HepG2 (cell line): ENCODE results near the gene WWC2. TPM values are rescaled to one million over a fixed set of nuclear protein-coding genes. Genes with fewer than 3 reads are reported as not detected.

Experiments
- ATAC-seq: fragments of 200-7000 bp; cut with Tn5 transposase; 3 replicates; pipeline ENCODE4 v1.9.1; 2020; ENCODE audit warnings: mild to moderate bottlenecking, moderate library complexity
- BruUV-seq: library from RNA; stranded (reverse); fragments of 400-500 nt; replicated peaks from 2 replicates; lab custom pipeline; 2021; lab: Mats Ljungman, UMichigan
- CTCF ChIA-PET: fragments of 300-600 bp; formaldehyde crosslinking; extraction: SDS; loops from one replicate; lab custom pipeline; 2021; ENCODE audit warnings: low total read pairs, inconsistent platforms, low intra/inter-chr PET ratio; lab: Yijun Ruan, JAX
- POLR2A ChIA-PET: fragments of 350-600 bp; sonication (Branson Sonifier 250); formaldehyde crosslinking; loops from one replicate; lab custom pipeline; 2020; ENCODE audit warnings: antibody characterized with exemption, inconsistent platforms; lab: Yijun Ruan, JAX
- DNase-seq: peaks from one replicate; pipeline ENCODE4 v3.0.0-alpha.2; 2015; ENCODE audit warnings: low spot score
- FAIRE-seq: peaks from 3 replicates; lab custom pipeline; 2011; peaks lifted over from hg19 to GRCh38; lab: Jason Lieb, UNC
- H2AFZ ChIP-seq: one replicate; pipeline ENCODE4 v1.6.1; 2011; ENCODE audit warnings: low read length, inconsistent platforms
- H3K27ac ChIP-seq: fragments of 300-600 bp; 3 replicates; pipeline ENCODE4 v1.8.0; 2011; ENCODE audit warnings: mixed run types, mild to moderate bottlenecking, mixed read lengths, low read length, inconsistent platforms; ENCODE audit not compliant: insufficient read depth; ENCODE audit errors: extremely low read length
- H3K27me3 ChIP-seq, 2 experiments: fragments of 200-600 bp in 1 of 2; 2 replicates in 1 of 2; 3 replicates in 1 of 2; pipeline versions ENCODE4 v1.6.0 to v1.8.0; 2011; ENCODE audit warnings: low read length in 2 of 2, mild to moderate bottlenecking in 2 of 2, moderate library complexity in 2 of 2, inconsistent platforms in 1 of 2; ENCODE audit not compliant: insufficient read depth in 2 of 2, control insufficient read depth in 1 of 2
- H3K36me3 ChIP-seq, 2 experiments: fragments of 200-600 bp in 1 of 2; replicated peaks in 1 of 2; 2 replicates in 1 of 2; 3 replicates in 1 of 2; pipeline versions ENCODE4 v1.5.1 to v1.8.0; 2011; ENCODE audit warnings: low read length in 2 of 2, inconsistent platforms in 1 of 2; ENCODE audit not compliant: insufficient read depth in 2 of 2, control insufficient read depth in 1 of 2
- H3K4me1 ChIP-seq: 2 replicates; pipeline ENCODE4 v1.5.1; 2012; ENCODE audit warnings: low read length, inconsistent platforms; ENCODE audit not compliant: insufficient read depth
- H3K4me2 ChIP-seq: 2 replicates; pipeline ENCODE4 v1.6.0; 2011; ENCODE audit warnings: low read depth, low read length, inconsistent platforms
- H3K4me3 ChIP-seq, 3 experiments: fragments of 200-600 bp in 1 of 3; sonication (generic), shearing (Covaris generic) in 1 of 3; replicated peaks in 1 of 3; 2 replicates each; pipeline ENCODE4 v1.5.1; 2011 to 2016; ENCODE audit warnings: low read length in 3 of 3, inconsistent platforms in 2 of 3, low read depth in 2 of 3, mild to moderate bottlenecking in 2 of 3, control low read depth in 1 of 3, mixed read lengths in 1 of 3; ENCODE audit not compliant: insufficient read depth in 1 of 3
- H3K79me2 ChIP-seq: one replicate; pipeline ENCODE4 v1.6.1; 2011; ENCODE audit warnings: low read length, inconsistent platforms; ENCODE audit not compliant: insufficient read depth
- H3K9ac ChIP-seq: 2 replicates; pipeline ENCODE4 v1.6.0; 2011; ENCODE audit warnings: mild to moderate bottlenecking, low read depth, low read length, inconsistent platforms; ENCODE audit not compliant: insufficient read depth
- H3K9me3 ChIP-seq: 2 replicates; pipeline ENCODE4 v1.5.1; 2012; ENCODE audit warnings: mild to moderate bottlenecking, low read length
- H4K20me1 ChIP-seq: 2 replicates; pipeline ENCODE4 v1.6.0; 2011; ENCODE audit warnings: inconsistent platforms, mild to moderate bottlenecking, low read length, moderate library complexity; ENCODE audit not compliant: insufficient read depth
- HNRNPUL1 ChIP-seq: fragments of 200-400 bp; formaldehyde crosslinking; IDR thresholded peaks from 2 replicates; pipeline ENCODE4 v1.6.1; 2017; ENCODE audit warnings: low read depth, mild to moderate bottlenecking, low read length, moderate library complexity
- HOXA5 ChIP-seq: sonication (generic); formaldehyde crosslinking; IDR thresholded peaks from 2 replicates; pipeline ENCODE4 v1.4.0; 2020; ENCODE audit warnings: missing genetic modification reagents
- ISL2 ChIP-seq: sonication (generic); formaldehyde crosslinking; IDR thresholded peaks from 2 replicates; pipeline ENCODE4 v1.5.0; 2020; ENCODE audit warnings: missing genetic modification reagents
- KMT2A ChIP-seq: sonication (generic); formaldehyde crosslinking; IDR thresholded peaks from 2 replicates; pipeline ENCODE4 v1.4.0; 2020; ENCODE audit warnings: missing genetic modification reagents
- NCOA2 ChIP-seq: sonication (generic); formaldehyde crosslinking; IDR thresholded peaks from 2 replicates; pipeline ENCODE4 v1.8.0; 2022; ENCODE audit warnings: inconsistent platforms
- RARA ChIP-seq: IDR thresholded peaks from 2 replicates; pipeline ENCODE4 v1.6.1; 2016; ENCODE audit warnings: missing genetic modification reagents, missing compliant biosample characterization
- RBM39 ChIP-seq: fragments of 200-400 bp; formaldehyde crosslinking; IDR thresholded peaks from one replicate; pipeline ENCODE4 v1.6.1; 2018; ENCODE audit warnings: antibody characterized with exemption, mild to moderate bottlenecking, low read depth, low read length; ENCODE audit not compliant: poor library complexity, severe bottlenecking
- ZBTB1 ChIP-seq: sonication (generic); formaldehyde crosslinking; IDR thresholded peaks from 2 replicates; pipeline ENCODE4 v1.4.0; 2020; ENCODE audit warnings: missing genetic modification reagents, borderline replicate concordance
- ZBTB21 ChIP-seq: sonication (generic); formaldehyde crosslinking; IDR thresholded peaks from 2 replicates; pipeline ENCODE4 v1.4.0; 2020; ENCODE audit warnings: missing genetic modification reagents
- ZBTB34 ChIP-seq: sonication (generic); formaldehyde crosslinking; IDR thresholded peaks from 2 replicates; pipeline ENCODE4 v1.8.0; 2022; ENCODE audit warnings: mild to moderate bottlenecking, missing genetic modification reagents
- ZFP36L2 ChIP-seq: sonication (generic); formaldehyde crosslinking; IDR thresholded peaks from 2 replicates; pipeline ENCODE4 v1.4.0; 2020; ENCODE audit warnings: missing genetic modification reagents
- ZNF253 ChIP-seq: sonication (generic); formaldehyde crosslinking; IDR thresholded peaks from 2 replicates; pipeline ENCODE4 v1.8.0; 2022; ENCODE audit warnings: mild to moderate bottlenecking, missing genetic modification reagents, borderline replicate concordance
- ZNF605 ChIP-seq: sonication (generic); formaldehyde crosslinking; IDR thresholded peaks from 2 replicates; pipeline ENCODE4 v1.8.0; 2022; ENCODE audit warnings: mild to moderate bottlenecking, missing genetic modification reagents
- ZNF777 ChIP-seq: sonication (generic); formaldehyde crosslinking; IDR thresholded peaks from 2 replicates; pipeline ENCODE4 v1.4.0; 2020; ENCODE audit warnings: missing genetic modification reagents
- ZNF850 ChIP-seq: sonication (generic); formaldehyde crosslinking; conservative IDR thresholded peaks from 2 replicates; pipeline ENCODE4 v1.9.0; 2021; ENCODE audit warnings: mild to moderate bottlenecking, missing genetic modification reagents
- WGBS: methylation state at CpG from one replicate; pipeline ENCODE4 v1.1.6; 2017; ENCODE audit warnings: low lambda C conversion rate; 5-methylcytosine and 5-hydroxymethylcytosine counted together
- in situ Hi-C: cut with HindIII; loops from 2 replicates; pipeline ENCODE4 v1.10.0; 2017; ENCODE audit warnings: low pct_unique_long_range_greater_than_20kb; ENCODE audit not compliant: extremely low pct_ligation_motif_present
- intact Hi-C: fragments of 100-400 bp; cut with micrococcal nuclease; formaldehyde crosslinking; loops from one replicate; pipeline ENCODE4 v1.10.0; 2022; ENCODE audit not compliant: unreplicated experiment
- polyA plus RNA-seq, 8 experiments: library from polyadenylated mRNA; depleted of rRNA in 3 of 8; stranded (reverse) in 7 of 8; unstranded in 1 of 8; fragments of >200 nt; fragmentation: Illumina TruSeq in 4 of 8; extraction: Trizol in 4 of 8; gene quantifications; 2 replicates each; pipeline versions ENCODE4 v1.2.1 to v1.2.3, GENCODE V29; 2011 to 2016; ENCODE audit warnings: low read depth in 4 of 8, missing spikeins in 1 of 8, mixed read lengths in 1 of 8; ENCODE audit not compliant: insufficient read depth in 1 of 8
- total RNA-seq, 5 experiments: library from RNA; depleted of rRNA; stranded (reverse); fragments of >200 nt; fragmentation: Illumina TruSeq; extraction: Trizol; gene quantifications; 2 replicates each; pipeline ENCODE4 v1.2.3, GENCODE V29; 2016; ENCODE audit warnings: low read depth in 1 of 5
- TF ChIP-seq, protein P1 (sequence below): sonication (generic); formaldehyde crosslinking; IDR thresholded peaks from 2 replicates; pipeline ENCODE4 v1.5.0; 2020; ENCODE audit warnings: mild to moderate bottlenecking, missing genetic modification reagents
- TF ChIP-seq, protein P2 (sequence below): conservative IDR thresholded peaks from 2 replicates; pipeline ENCODE4 v1.6.1; 2018; ENCODE audit warnings: missing genetic modification reagents
- TF ChIP-seq, protein P3 (sequence below): sonication (generic); formaldehyde crosslinking; conservative IDR thresholded peaks from 2 replicates; pipeline ENCODE4 v1.4.0; 2020; ENCODE audit warnings: missing genetic modification reagents

WWC2 gene
- total and polyA plus RNA-seq, 2 of the 13 experiments (the other 11 are each of a cell fraction or from before 2014, with no cell fraction given): 40.0 to 50.1 TPM

- peaks cover 54% of the 10 kb centered on the region for H4K20me1 ChIP-seq
- in situ Hi-C loops (no loop called here), intact Hi-C loops (loop anchor here (1.0 to 5.0 kb wide), 4 partner anchors 38 to 107 kb away; no protein-coding TSS in a partner anchor)
- no peaks in the 10 kb centered on the region for H3K9me3 ChIP-seq
- no peak overlapping the region for H2AFZ ChIP-seq
- ATAC-seq: peak; percentile 99
- 9% methylated on average over 10 of the region's 10 CpGs for WGBS
- peak overlapping the region; percentile 13 to 17 (median 15); a peak in 3 of 6 replicates for H3K4me3 ChIP-seq
- H3K79me2 ChIP-seq: peaks cover 82% of the 10 kb centered on the region
- no peaks in the 10 kb centered on the region for H3K27me3 ChIP-seq
- FAIRE-seq: peak; percentile 93
- H3K27ac ChIP-seq: peak overlapping the region; percentile 64
- no peaks in the 10 kb centered on the region for H3K36me3 ChIP-seq
- H3K4me2 ChIP-seq: peak overlapping the region; percentile 72
- POLR2A ChIA-PET: interaction anchor here (0.8 to 1.4 kb wide), 2 partner anchors 10 to 56 kb away, joined by 3 read pairs; partner anchors contain the start of gene WWC2
- DNase-seq: peak; percentile 96
- peak overlapping the region; percentile 19; the same call in 1 of the 2 replicates for H3K9ac ChIP-seq
- CTCF ChIA-PET: no interaction called here
- peaks cover 70% of the 10 kb centered on the region for H3K4me1 ChIP-seq
- no TSS peak for BruUV-seq
- TF ChIP-seq ZNF777 (no peak), HOXA5 (no peak), RARA (CRISPR knock-in tag) (no peak), ZNF605 (no peak), ZBTB1 (CRISPR knock-in tag) (no peak), ZFP36L2 (CRISPR knock-in tag) (no peak), ISL2 (CRISPR knock-in tag) (0 out of 2 replicates have a peak, but pooled peaks have one; percentile 58), KMT2A (CRISPR knock-in tag) (no peak), ZBTB21 (CRISPR knock-in tag) (no peak), NCOA2 (CRISPR knock-in tag) (no peak; the same call in 1 of the 2 replicates), ZNF850 (CRISPR knock-in tag) (no peak), RBM39 (no peak), ZBTB34 (peak; percentile 73; the same call in 1 of the 2 replicates), HNRNPUL1 (no peak), ZNF253 (CRISPR knock-in tag) (no peak)
- TF ChIP-seq, protein P1, sequence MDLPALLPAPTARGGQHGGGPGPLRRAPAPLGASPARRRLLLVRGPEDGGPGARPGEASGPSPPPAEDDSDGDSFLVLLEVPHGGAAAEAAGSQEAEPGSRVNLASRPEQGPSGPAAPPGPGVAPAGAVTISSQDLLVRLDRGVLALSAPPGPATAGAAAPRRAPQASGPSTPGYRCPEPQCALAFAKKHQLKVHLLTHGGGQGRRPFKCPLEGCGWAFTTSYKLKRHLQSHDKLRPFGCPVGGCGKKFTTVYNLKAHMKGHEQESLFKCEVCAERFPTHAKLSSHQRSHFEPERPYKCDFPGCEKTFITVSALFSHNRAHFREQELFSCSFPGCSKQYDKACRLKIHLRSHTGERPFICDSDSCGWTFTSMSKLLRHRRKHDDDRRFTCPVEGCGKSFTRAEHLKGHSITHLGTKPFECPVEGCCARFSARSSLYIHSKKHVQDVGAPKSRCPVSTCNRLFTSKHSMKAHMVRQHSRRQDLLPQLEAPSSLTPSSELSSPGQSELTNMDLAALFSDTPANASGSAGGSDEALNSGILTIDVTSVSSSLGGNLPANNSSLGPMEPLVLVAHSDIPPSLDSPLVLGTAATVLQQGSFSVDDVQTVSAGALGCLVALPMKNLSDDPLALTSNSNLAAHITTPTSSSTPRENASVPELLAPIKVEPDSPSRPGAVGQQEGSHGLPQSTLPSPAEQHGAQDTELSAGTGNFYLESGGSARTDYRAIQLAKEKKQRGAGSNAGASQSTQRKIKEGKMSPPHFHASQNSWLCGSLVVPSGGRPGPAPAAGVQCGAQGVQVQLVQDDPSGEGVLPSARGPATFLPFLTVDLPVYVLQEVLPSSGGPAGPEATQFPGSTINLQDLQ: no peak
- TF ChIP-seq, protein P2, sequence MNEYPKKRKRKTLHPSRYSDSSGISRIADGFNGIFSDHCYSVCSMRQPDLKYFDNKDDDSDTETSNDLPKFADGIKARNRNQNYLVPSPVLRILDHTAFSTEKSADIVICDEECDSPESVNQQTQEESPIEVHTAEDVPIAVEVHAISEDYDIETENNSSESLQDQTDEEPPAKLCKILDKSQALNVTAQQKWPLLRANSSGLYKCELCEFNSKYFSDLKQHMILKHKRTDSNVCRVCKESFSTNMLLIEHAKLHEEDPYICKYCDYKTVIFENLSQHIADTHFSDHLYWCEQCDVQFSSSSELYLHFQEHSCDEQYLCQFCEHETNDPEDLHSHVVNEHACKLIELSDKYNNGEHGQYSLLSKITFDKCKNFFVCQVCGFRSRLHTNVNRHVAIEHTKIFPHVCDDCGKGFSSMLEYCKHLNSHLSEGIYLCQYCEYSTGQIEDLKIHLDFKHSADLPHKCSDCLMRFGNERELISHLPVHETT (CRISPR knock-in tag): no peak
- TF ChIP-seq, protein P3, sequence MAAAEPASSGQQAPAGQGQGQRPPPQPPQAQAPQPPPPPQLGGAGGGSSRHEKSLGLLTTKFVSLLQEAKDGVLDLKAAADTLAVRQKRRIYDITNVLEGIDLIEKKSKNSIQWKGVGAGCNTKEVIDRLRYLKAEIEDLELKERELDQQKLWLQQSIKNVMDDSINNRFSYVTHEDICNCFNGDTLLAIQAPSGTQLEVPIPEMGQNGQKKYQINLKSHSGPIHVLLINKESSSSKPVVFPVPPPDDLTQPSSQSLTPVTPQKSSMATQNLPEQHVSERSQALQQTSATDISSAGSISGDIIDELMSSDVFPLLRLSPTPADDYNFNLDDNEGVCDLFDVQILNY (CRISPR knock-in tag): no peak
These were observed 55.8 kb downstream of the WWC2 start for GRCh38 chr4:183154701-183155391.
